ENCODE data around the gene SYNPO2. TPM values are rescaled to one million over a fixed set of nuclear protein-coding genes. Genes with fewer than 3 reads are reported as not detected.

SYNPO2 gene
- 66.4 TPM for total RNA-seq

GRCh38 chr4:118888666-118889311, at the start of gene SYNPO2:
SYNPO2 (plus strand) TSS chr4:118888854; CDS start chr4:118889037, 183 bp downstream.

Other genes with a start within 250 kb of the SYNPO2 start
- 119 TPM for gene METTL14, start 203.5 kb upstream of the SYNPO2 start, total RNA-seq
- gene SEC24D, start 52.7 kb upstream of the SYNPO2 start, total RNA-seq, result 67.1 TPM
- 7.2 TPM for gene MYOZ2, start 247.0 kb downstream of the SYNPO2 start, total RNA-seq